Left kidney (tissue), 8 donors: ENCODE data around the gene SLC16A2. TPM values are rescaled to one million over a fixed set of nuclear protein-coding genes. Genes with fewer than 3 reads are reported as not detected.

Source experiments
- DNase-seq: peaks from one replicate; pipeline ENCODE4 v3.0.0-alpha.2; 2013
- long read RNA-seq, 8 donors: transcript quantifications; one replicate each; lab custom pipeline, GENCODE V29; 2026
- polyA plus RNA-seq: library from polyadenylated mRNA; unstranded; fragments of 120-200 nt; gene quantifications from one replicate; pipeline ENCODE4 v1.2.1, GENCODE V29; 2013; ENCODE audit not compliant: insufficient read length

SLC16A2 gene
- polyA plus RNA-seq = 30.5 TPM
- long read RNA-seq, donor 1, full-length matches to known transcripts = 11 of 37 reads
- long read RNA-seq, donor 1, partial matches to known transcripts = 26 of 37 reads
- long read RNA-seq, donor 1, other reads (novel, unspliced or antisense) = 0 of 37 reads
- long read RNA-seq, donor 2, full-length matches to known transcripts = 7 of 26 reads
- long read RNA-seq, donor 2, partial matches to known transcripts = 19 of 26 reads
- long read RNA-seq, donor 2, other reads (novel, unspliced or antisense) = 0 of 26 reads
- long read RNA-seq, donor 3, full-length matches to known transcripts = 3 of 22 reads
- long read RNA-seq, donor 3, partial matches to known transcripts = 19 of 22 reads
- long read RNA-seq, donor 3, other reads (novel, unspliced or antisense) = 0 of 22 reads
- long read RNA-seq, donor 4 = 0 reads
- long read RNA-seq, donor 5, full-length matches to known transcripts = 6 of 14 reads
- long read RNA-seq, donor 5, partial matches to known transcripts = 8 of 14 reads
- long read RNA-seq, donor 5, other reads (novel, unspliced or antisense) = 0 of 14 reads
- long read RNA-seq, donor 6, full-length matches to known transcripts = 3 of 22 reads
- long read RNA-seq, donor 6, partial matches to known transcripts = 19 of 22 reads
- long read RNA-seq, donor 6, other reads (novel, unspliced or antisense) = 0 of 22 reads
- long read RNA-seq, donor 7, full-length matches to known transcripts = 11 of 11 reads
- long read RNA-seq, donor 7, partial matches to known transcripts = 0 of 11 reads
- long read RNA-seq, donor 7, other reads (novel, unspliced or antisense) = 0 of 11 reads
- long read RNA-seq, donor 8, full-length matches to known transcripts = 4 of 10 reads
- long read RNA-seq, donor 8, partial matches to known transcripts = 6 of 10 reads
- long read RNA-seq, donor 8, other reads (novel, unspliced or antisense) = 0 of 10 reads

DNA sequence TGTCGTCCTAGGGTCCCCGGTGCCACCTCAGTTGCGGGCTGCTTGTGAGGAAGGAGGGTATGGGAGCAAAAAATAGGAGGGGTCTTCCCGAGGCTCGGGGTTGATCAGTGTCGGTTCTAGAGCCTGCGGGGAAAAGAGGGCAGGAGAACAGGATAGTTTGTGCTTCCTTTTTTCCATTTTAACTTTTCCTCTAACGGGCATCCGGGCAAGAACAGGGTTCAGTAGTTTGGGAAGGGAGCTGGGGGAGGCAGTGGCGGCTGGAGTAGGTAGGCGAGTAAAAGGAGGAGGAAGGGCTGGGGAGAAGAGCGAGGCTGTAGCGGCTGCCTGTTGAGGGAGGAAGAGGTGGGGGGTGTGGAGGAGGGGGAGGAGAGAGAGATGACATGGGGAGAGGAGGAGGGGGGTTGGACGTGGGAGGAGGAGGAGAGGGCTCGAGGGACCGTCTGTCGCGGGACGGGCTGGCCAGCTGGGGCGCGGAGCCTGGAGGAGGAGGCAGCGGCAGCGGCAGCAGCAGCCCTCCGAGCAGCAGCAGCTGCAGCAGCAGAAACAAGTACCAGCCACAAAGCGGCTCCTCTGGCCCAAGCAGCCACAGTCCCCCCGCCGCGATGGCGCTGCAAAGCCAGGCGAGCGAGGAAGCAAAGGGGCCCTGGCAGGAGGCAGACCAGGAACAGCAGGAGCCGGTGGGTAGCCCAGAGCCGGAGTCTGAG is at the start of gene SLC16A2:
TSS of gene SLC16A2 (plus strand) at position 458 of the 704 bp plus-strand sequence. CDS start at position 603, 145 bp downstream.
- peak; percentile 79 for DNase-seq

DNA sequence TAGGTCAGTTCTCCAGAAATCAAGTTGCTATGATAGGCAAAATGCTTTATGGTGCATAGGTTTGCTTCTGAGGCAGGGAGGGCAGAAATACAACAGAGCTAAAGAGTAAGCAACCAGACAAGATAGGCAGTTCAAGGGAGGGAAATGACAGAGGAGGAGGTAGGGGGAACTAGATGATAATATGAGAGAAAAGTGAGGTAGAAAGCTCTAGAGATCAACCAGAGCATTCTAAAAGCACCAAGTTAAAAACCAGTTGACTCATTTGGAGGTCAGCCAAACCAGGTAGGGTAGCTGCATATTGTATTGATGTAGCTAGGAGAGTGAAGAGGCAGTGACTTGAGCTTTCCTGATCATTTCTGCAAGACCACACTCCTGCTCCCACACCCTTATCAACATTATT is 49.0 kb upstream of the SLC16A2 start:
- DNase-seq = no peak

DNA sequence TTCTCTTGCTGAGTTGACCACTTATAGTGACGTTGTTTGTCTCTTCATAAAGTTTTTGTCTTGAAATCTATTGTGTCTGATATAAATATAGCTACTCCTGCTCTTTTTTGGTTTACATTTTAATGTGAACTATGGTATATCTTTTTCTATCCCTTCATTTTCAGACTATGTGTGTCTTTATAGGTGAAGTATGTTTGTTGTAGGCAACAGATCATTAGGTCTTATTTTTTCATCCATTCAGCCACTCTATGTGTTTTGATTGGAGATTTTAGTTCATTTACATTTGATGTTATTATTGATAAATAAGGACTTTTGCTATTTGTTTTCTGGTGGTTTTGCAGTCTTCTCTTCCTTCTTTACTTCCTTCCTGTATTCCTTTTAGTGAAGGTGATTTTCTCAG is 44.0 kb upstream of the SLC16A2 start:
- DNase-seq = no peak

DNA sequence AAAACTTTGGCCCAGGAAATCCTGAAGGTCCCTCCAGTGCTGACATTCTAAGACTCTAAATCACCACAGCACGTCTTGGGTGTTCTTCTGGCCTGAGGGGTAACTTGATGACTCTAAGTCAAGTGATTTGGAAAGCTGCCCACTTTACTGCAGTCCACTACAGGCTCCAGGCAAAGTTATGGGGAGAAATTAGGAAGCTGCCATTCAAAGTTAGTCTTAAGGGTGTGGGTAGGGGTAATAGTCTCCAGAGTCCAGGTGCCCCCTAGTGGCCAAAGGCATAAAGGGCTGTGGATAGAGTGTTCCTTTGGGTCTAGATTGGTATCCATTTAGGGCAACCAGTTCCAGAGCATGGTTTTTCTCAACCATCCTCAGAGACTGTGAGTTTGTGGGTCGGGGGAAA is 38.7 kb upstream of the SLC16A2 start:
- DNase-seq = peak; percentile 34

DNA sequence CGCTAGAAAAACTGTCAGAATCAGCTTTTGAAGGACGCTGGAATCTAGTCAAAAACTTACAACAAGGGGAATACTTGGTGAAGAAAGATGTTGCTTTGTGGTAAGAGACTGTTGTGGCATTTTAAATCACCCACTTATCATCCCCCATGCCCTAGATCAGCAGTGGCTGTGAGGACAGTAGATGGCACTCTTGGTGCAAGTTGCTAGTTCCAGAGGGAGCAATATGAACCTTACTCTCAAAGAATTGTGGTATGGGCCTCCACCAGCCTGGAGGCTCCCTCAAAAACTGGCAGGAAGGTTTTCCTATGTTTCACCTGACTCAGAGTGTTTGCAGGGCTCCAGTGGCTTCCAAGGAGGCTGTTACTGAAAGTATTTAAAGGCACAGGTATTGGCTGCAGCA is 37.7 kb upstream of the SLC16A2 start:
- DNase-seq = peak; percentile 15

DNA sequence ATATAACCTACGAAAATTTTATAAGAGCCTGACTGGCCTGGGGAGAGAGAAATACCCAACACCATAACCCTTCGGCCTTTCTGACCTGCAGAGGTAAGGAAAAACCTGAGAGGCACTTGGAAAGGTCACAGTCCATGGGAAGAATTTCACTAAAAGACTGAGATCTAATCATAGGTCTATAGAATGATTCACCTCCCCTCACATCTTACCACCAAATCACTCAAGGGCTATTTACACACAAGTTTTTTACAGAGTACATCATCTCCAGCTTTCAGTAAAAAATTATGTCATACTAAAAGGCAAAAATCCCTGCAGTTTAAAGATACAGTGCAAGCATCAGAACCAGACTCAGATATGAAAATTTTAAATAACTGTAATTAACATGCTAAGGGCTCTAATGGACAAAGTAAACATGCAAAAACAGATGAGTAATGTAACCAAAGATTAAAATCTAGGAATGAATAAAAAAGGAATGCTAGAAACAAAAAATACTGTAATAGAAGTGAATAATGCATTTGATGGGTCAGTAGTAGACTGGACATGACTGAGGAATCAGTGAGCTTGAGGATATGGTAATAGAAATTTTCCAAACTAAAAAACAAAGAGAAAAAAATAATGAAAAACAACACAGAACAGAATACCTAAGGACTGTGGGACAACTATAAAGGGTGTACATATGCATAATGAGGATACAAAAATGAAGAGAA is 32.1 kb upstream of the SLC16A2 start:
- DNase-seq = no peak

DNA sequence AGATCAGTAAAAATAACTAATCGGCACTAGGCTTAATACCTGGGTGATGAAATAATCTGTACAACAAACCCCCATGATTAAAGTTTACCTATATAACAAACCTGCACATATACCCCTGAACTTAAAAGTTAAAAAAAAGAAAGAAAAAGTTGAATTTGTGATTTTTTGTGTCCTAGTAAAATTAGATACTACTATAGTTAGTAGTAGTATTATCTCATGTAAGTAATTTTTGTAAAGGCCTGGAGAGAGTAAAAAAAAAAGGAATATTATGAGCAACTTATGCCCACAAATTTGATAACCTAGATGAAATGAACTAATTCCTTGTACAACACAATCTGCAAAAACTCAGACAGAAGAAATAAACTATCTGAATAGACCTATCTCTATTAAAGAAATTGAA is 25.7 kb upstream of the SLC16A2 start:
- no peak for DNase-seq

DNA sequence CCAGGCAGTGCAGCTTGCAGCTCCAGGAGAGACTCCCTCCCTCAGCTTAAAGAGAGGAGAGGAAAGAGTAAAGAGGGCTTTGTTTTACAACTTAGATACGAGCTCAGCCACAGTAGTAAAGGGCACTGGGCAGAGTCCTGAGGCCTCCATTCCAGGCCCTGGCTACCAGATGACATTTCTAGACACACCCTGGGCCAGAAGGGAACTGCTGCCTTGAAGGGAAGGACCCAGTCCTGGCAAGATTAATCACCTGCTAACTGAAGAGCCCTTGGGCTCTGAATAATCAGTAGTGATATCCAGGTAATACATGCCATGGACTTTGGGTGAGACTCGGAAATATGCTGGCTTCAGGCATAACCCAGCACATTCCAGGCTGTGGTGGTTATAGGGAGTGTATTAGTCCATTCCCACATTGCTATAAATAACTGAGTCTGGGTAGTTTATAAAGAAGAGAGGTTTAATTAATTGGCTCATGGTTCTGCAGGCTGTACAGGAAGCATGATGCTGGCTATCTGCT is 15.3 kb upstream of the SLC16A2 start:
- no peak for DNase-seq

DNA sequence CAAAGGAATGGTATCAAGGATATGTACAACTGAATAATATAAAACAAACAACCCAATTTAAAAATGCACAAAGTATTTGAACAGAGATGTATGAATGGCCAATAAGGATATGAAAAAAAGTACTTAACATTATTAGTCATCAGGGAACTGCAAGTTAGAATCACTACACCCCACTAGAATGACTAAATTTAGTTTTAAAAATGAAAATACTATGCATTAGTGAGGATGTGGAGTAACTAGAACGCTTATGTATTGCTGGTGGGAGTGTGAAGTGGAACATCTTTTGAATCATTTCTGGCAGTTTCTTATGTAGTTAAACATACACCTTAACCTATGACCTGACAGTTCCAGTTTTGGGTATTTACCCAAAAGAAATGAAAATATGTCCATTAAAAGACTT is 13.0 kb upstream of the SLC16A2 start:
- no peak for DNase-seq

DNA sequence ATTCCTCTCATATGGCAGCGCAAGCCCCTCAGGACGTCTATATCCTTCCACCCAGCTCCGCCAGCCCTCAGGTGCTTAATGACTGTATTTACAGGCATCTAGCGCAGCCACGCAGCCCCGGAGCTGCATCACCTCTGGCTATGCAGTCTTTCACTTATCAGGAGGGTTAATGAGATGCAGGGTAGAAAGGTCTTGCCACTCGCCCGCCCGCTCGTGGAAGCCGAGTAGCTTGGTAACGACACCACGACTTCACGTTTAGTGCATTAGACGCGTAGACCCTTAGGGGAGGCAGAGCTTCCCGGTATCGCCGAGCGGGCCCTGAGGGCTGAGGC is 1.5 kb upstream of the SLC16A2 start:
- DNase-seq = peak; percentile 27

DNA sequence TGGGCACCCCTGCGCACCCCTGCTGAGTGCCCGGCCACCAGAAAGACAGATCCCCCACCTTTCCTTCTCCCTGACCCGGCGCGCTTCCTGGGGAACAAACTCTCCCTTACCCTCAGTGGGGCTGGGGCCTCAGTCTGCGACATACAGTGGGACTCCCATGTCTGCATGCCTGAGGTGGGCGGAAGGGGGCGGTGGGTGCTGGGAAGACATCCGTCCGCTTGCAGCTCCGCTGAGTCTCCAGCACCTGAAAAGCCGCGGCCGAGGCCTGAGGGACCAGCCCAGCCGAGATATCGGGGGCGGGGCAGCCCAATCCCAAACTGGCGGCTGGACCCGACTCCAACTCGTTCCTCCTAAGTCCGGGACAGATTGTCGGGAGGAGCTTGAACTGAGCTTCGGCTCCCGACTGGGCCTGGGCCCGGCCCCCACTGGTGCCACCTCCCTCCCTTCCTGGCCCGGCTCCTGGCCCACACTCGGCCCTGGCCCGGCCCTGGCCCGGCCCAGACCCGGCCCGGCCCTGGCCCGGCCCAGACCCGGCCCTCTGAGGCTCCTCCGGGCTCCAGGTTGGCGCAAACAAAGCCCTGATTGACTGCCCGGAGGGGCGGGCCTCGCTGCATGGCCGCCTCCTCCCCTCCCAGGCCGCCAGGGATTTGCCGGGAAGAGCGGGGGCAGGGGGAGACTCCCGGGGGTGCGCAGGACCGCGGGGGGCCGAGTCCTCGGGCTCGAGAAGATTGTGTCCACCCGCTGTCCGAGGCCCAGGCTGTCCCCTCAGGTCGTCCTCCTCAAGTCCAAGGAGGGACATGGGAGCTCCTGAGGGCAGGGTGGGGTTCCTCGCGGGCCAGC is 877 bp upstream of the SLC16A2 start:
- peak; percentile 45 for DNase-seq

DNA sequence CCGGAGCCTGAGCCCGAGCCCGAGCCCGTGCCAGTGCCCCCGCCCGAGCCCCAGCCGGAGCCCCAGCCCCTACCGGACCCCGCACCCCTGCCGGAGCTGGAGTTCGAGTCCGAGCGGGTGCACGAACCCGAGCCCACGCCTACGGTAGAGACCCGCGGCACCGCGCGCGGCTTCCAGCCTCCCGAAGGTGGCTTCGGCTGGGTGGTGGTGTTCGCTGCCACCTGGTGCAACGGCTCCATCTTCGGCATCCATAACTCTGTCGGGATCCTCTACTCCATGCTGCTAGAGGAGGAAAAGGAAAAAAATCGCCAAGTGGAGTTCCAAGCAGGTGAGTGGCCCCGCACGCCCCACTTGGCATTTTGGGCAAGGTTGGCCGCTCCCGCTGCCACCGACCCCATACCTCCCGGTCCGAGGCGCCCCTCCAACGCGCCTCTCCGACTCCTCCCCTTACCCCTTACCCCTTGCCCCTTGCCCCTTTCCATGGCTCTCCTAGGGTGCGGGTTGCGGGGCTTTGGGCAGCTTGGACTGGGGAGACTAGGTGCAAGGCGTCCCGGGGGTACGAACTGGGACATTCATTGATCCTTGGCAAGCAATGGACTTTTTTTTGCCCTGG is 553 bp downstream of the SLC16A2 start:
- DNase-seq = no peak

DNA sequence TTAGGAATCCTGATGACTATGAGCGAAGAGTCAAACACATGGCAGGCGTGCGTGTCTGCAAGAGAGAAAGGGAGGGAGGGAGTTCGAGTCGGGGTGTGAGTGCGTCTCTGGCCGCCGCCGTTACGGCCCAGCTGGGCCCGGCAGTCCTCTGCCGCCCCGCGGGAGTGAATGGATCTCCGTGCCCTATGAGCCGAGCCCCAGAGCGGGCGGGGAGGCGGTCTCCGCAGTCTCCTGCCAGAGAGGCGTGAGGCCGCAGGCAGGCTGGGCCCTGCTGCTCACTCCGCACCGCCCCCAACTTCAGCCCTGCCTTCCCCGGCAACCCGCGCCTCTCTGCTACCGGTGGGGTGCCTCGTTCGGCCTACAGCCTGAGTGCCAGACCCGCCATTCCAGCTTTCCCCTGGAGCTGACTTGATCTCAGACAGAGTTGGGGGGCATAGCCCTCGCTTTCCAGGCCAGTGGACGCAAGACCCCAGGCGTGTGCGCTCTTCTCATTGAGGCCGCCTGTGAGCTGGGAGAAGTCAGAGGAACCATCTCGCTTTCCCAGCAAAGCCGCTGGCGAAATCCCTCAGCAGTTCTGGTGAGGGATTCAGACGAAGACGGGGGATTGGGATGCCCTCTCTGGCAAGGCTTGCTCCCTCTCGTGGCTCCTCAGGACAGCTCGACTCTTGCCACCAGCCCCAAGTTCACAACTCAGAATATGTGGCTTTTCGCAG is 1.4 kb downstream of the SLC16A2 start:
- peak; percentile 29 for DNase-seq

DNA sequence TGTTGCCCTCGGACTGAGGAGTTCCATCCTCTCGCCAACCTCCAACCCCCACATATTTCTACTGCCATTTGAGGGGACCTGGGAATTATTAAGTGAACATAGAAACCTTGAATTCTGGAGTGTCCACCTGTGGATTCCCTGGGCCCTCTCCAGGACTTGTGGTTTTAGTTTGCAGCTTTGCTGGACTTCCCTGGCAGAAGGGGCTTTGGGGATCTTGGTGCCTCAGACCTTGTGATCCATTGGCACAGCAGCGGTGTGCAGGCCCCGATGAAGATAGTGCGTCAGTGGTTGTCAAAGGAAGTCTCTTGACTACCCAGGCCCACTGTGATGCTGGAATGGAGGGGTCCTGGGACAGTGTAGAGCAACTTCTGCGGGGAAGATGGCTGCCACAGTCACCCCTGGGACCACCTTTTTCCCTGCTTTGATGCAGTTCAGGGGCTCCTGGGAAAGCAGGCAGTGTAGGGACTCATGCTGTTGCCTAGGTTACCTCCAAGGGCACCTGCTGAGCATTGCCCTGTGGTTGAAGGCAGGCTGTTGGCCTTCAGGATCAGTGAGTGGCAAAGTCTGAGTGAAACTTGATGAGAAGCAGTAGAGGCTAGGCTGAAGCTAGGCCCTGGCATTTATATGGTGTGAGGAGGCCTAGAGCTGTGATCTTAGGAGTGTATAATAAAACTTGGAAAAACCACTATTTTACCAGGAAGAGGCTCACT is 2.2 kb downstream of the SLC16A2 start:
- DNase-seq = no peak

DNA sequence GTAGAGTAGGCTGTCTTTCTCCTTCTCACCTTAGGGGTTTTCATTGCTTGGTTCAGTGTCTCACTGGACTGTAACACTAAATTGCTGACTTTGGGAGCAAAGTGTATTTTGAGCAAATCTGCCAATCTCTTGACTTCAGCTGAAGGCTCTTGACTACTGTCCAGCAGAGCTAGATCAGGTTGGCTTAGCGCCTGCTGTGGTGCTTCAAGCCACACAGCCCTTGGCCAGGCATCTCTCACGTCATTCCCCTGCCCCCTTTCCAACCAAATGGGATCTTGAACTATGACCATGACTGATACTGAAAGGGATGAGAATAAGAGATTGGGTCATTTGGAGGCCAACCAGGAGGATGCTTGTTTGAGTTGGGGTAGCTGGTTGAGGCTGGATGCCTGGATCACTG is 4.8 kb downstream of the SLC16A2 start:
- DNase-seq = no peak

DNA sequence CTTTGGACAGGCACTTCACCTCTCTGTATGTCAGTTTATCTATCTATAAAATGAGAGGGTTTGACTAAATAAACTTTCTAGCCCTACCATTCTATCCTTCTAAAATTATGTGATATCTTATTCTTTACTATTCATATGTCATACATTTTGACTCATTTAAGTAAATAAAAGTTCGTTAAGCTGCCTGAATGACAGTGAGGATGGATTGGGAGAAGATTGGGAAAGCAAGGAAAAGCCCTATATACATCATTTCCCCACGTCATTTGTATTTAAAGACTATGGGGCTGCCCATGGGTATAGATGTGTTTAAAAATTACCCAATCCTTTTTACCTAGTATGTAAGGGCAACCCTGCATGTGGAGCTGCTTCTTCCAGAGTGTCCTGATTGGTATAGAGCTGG is 5.3 kb downstream of the SLC16A2 start:
- DNase-seq = no peak

DNA sequence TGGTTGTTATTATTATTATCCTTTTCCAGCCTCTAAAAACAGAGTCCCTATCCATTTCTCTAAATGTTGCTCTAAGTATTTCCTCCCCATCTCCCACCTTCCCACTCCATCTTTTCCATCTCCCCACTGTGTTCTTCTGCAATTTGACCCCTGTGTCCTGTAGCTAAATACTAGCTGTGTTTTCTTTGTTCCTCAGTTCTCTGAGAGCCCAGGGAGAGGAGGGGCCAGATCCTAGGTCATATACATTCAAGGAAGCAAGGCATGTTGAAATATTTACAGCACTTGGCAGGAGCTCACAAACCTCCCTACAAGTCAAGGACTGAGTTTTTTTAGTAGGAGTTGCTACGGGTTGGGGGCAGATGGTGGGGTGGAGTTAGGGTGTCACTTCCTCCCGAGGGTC is 10.5 kb downstream of the SLC16A2 start:
- DNase-seq = no peak

DNA sequence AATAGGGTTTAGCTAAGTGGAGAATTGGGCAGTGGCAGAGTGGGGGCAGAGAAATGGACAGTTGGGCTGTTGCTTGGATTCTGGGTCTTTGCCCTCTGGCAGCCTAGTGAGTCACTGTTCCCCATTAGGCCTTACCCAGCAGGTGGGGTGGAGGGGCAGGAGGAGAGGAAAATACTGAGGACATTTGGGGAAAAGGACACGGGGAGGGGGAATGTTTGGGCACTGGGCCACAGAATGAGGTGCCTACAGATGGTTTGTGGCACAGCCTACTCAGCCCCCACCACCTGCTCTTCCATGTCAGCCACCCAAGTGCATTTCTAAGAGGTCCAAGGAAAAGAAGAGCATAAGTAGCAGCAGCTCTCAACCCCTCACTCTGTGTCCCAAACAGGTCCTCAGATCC is 13.0 kb downstream of the SLC16A2 start:
- no peak for DNase-seq

DNA sequence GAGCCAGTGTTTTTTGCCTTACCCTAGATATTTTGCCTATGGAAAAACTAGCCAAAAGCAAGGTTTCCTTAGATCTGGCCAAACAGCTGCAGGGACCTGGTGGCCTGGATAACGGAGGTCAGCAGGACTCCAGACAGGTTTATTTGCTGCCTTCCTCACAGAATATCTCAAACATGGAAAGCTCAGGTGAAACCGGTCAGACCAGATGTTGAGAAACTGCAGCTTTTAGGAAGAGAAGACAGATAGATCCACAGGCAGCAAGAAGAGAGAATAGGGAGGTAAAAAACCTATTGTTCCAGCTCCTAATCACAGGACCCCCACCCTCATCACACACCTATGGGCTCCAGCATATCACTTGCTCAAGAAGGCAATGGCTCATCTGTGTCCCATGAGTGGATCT is 16.2 kb downstream of the SLC16A2 start:
- no peak for DNase-seq
